ENCODE results near the gene KCNE1. TPM values are rescaled to one million over a fixed set of nuclear protein-coding genes. Genes with fewer than 3 reads are reported as not detected.
"Not testable (repeated sequence)": the region's sequence is repeated elsewhere in the genome, so short reads cannot be mapped to it uniquely, and the experiment has no call there.

KCNE1 gene
- polyA plus RNA-seq, 2 of the 4 experiments (the other 2 are of a cell fraction) = 0.17 TPM; not detected in 1

DNA sequence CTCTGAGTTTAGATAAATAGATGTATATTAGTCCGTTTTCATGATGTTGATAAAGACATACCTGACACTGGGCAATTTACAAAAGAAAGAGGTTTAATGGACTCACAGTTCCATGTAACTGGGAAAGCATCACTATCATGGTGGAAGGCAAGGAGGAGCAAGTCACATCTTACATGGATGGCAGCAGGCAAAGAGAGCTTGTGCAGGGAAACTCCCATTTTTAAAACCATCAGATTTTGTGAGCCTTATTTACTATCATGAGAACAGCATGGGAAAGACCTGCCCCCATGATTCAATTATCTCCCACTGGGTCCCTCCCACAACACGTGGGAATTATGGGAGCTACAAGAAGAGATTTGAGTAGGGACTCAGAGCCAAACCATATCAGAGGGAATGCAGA is 42.7 kb upstream of the KCNE1 start:
- CTCF ChIA-PET, FAIRE-seq, H3K9me3 ChIP-seq: not testable (repeated sequence)

DNA sequence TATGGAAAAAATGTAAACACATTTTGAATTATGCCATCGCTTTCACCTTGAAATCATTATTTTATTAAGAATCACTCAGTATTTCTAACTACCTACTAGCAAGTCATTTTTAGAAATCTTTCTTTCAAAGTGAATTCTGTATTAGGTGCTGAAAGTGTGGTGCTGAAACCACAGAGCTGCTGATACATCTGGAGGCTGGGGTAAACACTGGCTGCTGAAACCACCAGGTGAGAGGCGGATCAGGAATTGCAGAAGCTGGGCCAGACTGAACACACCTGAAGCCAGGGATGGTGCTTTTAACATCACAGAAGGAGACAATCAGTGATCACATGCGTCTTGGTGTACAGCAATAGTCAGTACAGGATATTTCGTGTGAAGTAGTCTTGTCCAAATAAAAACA is 42.2 kb upstream of the KCNE1 start:
- no peaks in the 10 kb centered on the region for H3K9me3 ChIP-seq
- ATAC-seq (no peak), FAIRE-seq (no peak), DNase-seq (ENCODE audit: low read depth in 1 of 2, low spot score in 1 of 2) (no peak)
- no peak overlapping the region for H3K4me2 ChIP-seq
- WGBS (ENCODE audit: missing lambda C conversion rate) = 75% methylated on average over 4 of the region's 4 CpGs
- no peak overlapping the region for H3K27ac ChIP-seq
- no peaks in the 10 kb centered on the region for H3K4me1 ChIP-seq
- ChIA-PET POLR2A (no interaction called here), CTCF (no interaction called here)
- TF ChIP-seq TP53 (CRISPR knock-in tag; IDR thresholded peaks at IDR 0.05) (no peak), EP300 (IDR thresholded peaks at IDR 0.05) (no peak)
- H3K4me3 ChIP-seq = no peak overlapping the region

More for the DNA sequence above, 42.7 kb upstream of the KCNE1 start:
- POLR2A ChIA-PET; H3K27ac ChIP-seq; DNase-seq (ENCODE audit: low read depth in 1 of 2, low spot score in 1 of 2); ATAC-seq; H3K4me3 ChIP-seq; H3K4me2 ChIP-seq; H3K4me1 ChIP-seq: not testable (repeated sequence)
- 47% methylated on average over 2 of the region's 2 CpGs for WGBS (ENCODE audit: missing lambda C conversion rate)

DNA sequence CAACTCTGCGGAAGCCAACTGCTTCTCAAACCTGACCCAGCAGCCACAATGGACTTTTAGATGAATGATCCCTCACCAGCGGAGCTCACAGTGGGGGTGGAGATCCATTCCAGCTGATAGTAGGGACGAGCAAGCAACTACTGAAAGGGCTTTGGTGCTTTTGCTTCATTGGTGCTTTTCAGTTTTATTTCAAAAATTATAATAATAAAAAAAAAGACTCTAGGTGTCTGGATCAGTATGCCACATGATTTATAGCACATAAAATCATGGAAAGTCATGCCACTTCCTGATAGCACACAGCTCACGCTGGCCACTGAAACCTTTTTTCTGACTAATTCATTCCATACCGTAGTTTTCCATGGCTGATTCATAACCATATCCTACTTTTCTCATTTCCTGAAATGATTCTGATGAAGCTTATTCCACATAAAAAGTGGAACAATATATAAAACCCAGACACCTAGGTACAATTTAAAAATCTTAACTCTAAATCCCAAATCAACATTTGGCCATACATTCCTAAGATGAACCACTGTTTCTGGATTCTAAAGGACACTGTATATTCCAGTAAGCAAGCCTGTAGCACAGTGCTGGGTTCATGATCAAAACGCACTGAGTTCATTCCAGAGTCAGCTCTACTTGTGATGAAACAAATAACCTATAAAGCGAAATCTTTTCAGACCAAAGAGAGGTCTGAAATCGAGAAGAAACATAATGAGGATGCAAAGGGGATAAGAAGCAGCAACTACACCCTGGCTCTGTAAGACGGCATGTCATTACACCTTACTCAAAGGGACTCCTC is 41.3 kb upstream of the KCNE1 start:
- POLR2A ChIA-PET = no interaction called here
- CTCF ChIA-PET = no interaction called here
- no peak for DNase-seq (ENCODE audit: low read depth in 1 of 2, low spot score in 1 of 2)
- Histone ChIP-seq H3K4me2 (no peak overlapping the region), H3K4me3 (no peak overlapping the region), H3K27ac (no peak overlapping the region), H3K9me3 (no peaks in the 10 kb centered on the region), H3K4me1 (no peaks in the 10 kb centered on the region)
- FAIRE-seq = no peak
- ATAC-seq = no peak
- TF ChIP-seq ZSCAN20 (CRISPR knock-in tag; IDR thresholded peaks at IDR 0.05) (no peak), RCOR1 (IDR thresholded peaks at IDR 0.05; ENCODE audit: low read depth, low read length) (no peak), FOXS1 (CRISPR knock-in tag; IDR thresholded peaks at IDR 0.05) (no peak), CHD2 (IDR thresholded peaks at IDR 0.05; ENCODE audit: low read length, partially characterized antibody) (no peak), CEBPB (IDR thresholded peaks at IDR 0.05) (no peak), ZNF302 (CRISPR knock-in tag; IDR thresholded peaks at IDR 0.05) (no peak), KDM1A (IDR thresholded peaks at IDR 0.05; ENCODE audit: low read depth) (no peak), CHD4 (IDR thresholded peaks at IDR 0.05; ENCODE audit: borderline replicate concordance) (no peak)
- TF ChIP-seq, protein P1, sequence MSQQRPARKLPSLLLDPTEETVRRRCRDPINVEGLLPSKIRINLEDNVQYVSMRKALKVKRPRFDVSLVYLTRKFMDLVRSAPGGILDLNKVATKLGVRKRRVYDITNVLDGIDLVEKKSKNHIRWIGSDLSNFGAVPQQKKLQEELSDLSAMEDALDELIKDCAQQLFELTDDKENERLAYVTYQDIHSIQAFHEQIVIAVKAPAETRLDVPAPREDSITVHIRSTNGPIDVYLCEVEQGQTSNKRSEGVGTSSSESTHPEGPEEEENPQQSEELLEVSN (IDR thresholded peaks at IDR 0.05; ENCODE audit: borderline replicate concordance, low read depth) = no peak
- 62% methylated on average over 9 of the region's 9 CpGs for WGBS (ENCODE audit: missing lambda C conversion rate)

DNA sequence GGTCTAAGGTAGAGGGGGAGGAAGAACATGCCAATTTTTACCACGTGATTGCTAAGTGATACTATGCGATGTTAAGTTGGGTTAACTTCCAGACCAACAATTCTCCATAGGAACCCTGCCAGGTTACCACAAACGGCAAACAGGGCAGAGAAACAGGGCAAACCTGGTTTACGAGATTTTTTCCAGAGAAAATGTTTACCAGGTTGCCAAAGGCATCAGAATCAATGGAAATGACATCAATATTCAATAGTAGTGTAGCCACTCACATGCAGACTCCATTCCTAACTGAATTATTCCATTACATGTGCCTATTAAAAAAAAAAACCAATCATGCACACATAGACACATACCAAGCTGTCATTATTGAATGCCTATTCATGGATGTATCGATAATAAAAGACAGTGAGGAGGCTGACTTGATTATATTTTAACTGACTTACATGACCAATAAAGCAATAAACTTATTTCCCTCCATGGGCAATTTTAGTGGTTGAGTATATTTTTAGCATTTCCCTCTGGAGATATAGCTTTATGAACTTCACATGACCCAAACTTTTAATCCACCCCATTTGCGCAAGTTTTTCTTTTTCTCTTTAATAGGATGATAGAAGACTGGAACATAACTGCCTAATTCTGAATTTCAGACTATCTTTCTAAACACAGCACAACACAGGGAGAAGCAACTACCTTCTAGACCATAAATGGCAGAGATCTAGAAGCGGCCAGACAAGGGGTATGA is 40.5 kb upstream of the KCNE1 start:
- DNase-seq (ENCODE audit: low read depth in 1 of 2, low spot score in 1 of 2) = no peak
- TF ChIP-seq, protein P2, sequence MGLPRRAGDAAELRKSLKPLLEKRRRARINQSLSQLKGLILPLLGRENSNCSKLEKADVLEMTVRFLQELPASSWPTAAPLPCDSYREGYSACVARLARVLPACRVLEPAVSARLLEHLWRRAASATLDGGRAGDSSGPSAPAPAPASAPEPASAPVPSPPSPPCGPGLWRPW (IDR thresholded peaks at IDR 0.05) = no peak
- TF ChIP-seq ZNF302 (CRISPR knock-in tag; IDR thresholded peaks at IDR 0.05) (no peak), EHMT2 (IDR thresholded peaks at IDR 0.05; ENCODE audit: low read depth) (no peak), ESRRA (IDR thresholded peaks at IDR 0.05; ENCODE audit: borderline replicate concordance, low read length) (no peak), ZC3H11A (IDR thresholded peaks at IDR 0.05) (no peak)
- TF ChIP-seq, protein P3, sequence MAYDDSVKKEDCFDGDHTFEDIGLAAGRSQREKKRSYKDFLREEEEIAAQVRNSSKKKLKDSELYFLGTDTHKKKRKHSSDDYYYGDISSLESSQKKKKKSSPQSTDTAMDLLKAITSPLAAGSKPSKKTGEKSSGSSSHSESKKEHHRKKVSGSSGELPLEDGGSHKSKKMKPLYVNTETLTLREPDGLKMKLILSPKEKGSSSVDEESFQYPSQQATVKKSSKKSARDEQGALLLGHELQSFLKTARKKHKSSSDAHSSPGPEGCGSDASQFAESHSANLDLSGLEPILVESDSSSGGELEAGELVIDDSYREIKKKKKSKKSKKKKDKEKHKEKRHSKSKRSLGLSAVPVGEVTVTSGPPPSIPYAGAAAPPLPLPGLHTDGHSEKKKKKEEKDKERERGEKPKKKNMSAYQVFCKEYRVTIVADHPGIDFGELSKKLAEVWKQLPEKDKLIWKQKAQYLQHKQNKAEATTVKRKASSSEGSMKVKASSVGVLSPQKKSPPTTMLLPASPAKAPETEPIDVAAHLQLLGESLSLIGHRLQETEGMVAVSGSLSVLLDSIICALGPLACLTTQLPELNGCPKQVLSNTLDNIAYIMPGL (CRISPR knock-in tag; IDR thresholded peaks at IDR 0.05; ENCODE audit: borderline replicate concordance) = no peak
- TF ChIP-seq, protein P4, sequence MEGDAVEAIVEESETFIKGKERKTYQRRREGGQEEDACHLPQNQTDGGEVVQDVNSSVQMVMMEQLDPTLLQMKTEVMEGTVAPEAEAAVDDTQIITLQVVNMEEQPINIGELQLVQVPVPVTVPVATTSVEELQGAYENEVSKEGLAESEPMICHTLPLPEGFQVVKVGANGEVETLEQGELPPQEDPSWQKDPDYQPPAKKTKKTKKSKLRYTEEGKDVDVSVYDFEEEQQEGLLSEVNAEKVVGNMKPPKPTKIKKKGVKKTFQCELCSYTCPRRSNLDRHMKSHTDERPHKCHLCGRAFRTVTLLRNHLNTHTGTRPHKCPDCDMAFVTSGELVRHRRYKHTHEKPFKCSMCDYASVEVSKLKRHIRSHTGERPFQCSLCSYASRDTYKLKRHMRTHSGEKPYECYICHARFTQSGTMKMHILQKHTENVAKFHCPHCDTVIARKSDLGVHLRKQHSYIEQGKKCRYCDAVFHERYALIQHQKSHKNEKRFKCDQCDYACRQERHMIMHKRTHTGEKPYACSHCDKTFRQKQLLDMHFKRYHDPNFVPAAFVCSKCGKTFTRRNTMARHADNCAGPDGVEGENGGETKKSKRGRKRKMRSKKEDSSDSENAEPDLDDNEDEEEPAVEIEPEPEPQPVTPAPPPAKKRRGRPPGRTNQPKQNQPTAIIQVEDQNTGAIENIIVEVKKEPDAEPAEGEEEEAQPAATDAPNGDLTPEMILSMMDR (IDR thresholded peaks at IDR 0.05) = no peak
- TF ChIP-seq, protein P5, sequence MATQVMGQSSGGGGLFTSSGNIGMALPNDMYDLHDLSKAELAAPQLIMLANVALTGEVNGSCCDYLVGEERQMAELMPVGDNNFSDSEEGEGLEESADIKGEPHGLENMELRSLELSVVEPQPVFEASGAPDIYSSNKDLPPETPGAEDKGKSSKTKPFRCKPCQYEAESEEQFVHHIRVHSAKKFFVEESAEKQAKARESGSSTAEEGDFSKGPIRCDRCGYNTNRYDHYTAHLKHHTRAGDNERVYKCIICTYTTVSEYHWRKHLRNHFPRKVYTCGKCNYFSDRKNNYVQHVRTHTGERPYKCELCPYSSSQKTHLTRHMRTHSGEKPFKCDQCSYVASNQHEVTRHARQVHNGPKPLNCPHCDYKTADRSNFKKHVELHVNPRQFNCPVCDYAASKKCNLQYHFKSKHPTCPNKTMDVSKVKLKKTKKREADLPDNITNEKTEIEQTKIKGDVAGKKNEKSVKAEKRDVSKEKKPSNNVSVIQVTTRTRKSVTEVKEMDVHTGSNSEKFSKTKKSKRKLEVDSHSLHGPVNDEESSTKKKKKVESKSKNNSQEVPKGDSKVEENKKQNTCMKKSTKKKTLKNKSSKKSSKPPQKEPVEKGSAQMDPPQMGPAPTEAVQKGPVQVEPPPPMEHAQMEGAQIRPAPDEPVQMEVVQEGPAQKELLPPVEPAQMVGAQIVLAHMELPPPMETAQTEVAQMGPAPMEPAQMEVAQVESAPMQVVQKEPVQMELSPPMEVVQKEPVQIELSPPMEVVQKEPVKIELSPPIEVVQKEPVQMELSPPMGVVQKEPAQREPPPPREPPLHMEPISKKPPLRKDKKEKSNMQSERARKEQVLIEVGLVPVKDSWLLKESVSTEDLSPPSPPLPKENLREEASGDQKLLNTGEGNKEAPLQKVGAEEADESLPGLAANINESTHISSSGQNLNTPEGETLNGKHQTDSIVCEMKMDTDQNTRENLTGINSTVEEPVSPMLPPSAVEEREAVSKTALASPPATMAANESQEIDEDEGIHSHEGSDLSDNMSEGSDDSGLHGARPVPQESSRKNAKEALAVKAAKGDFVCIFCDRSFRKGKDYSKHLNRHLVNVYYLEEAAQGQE (IDR thresholded peaks at IDR 0.05) = no peak

More for the DNA sequence above, 40.5 kb upstream of the KCNE1 start:
- CTCF ChIA-PET = no interaction called here
- Histone ChIP-seq H3K4me1 (no peaks in the 10 kb centered on the region), H3K4me2 (no peak overlapping the region), H3K27ac (no peak overlapping the region), H3K4me3 (no peak overlapping the region), H3K9me3 (no peaks in the 10 kb centered on the region)
- POLR2A ChIA-PET = no interaction called here
- WGBS (ENCODE audit: missing lambda C conversion rate) = 78% methylated on average over 7 of the region's 7 CpGs
- ATAC-seq = no peak
- FAIRE-seq = no peak

Measured in A549 (cell line).